ENCODE measurements around the gene VDAC1.
"Not testable (repeated sequence)": the region's sequence is repeated elsewhere in the genome, so short reads cannot be mapped to it uniquely, and the experiment has no call there.

Gene VDAC1

DNA sequence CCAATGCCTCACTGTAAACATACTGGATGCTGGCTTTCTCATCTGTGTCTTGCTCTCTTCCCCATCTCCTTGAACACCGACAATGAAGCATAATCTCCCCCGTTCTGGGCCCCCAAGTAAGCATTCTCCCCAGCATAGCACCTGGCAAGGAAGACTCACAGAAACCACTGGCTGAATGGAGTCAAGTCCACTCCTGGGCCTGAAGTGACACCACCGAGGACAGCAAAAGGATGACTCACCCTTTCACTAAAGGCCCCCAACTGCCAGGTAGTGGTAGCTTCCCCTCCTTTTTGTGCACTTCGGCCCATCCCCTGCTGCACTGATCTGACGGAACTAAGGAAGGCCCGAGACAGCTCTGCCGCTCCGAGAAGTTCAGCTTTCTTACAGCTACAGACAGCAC, 9.4 kb downstream of the VDAC1 start:
- DNase-seq (ENCODE audit: low read depth in 2 of 2), result no peak

DNA sequence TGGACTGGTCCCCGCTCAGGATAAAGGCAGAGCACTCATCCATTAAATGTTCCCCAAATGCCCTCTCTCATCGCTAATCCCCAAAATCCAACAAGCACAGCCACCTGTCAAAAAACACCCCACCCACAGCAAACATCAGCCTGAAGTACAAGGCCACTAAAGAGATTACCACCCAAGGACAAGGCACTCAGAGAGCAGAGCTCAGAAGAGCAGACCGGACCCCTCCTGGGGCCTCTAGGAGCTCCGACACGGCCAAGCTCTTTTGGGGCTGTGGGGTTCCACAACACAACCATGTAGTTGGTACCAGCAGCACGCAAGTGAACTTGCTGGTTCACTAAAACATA, 9.8 kb downstream of the VDAC1 start:
- no peak for DNase-seq (ENCODE audit: low read depth in 2 of 2)

DNA sequence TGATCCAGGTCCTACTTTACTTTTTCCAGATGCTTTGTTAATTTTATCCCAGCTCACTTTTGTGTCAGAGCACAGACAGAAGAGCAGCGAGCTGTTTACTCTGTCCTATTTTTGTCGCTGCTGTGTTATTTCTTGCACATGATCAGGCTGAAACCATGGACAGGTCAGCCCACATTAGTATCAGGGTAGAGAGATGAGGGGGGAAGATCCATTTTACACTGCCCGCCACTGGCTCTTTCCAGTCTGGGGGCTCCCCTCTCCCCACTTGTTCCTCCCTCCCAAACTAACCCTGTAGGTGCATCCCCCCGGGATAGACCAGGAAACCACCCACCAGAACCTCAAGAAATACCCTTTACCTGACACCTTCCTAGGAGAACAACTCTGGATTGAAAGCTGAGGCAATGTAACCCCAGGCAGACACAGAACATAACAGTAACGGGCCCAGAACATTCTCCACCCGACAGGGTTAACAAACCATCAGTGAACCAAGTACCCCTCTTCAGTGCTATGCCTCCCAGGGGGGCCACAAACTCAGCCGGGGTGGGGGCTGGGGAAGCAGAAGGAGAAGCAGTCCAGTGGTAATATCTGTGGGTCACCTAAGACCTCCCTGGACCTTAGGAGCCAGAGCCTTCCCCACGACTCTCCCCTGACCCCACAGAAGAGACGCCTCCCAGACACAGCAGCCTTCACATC, 10.3 kb downstream of the VDAC1 start:
- DNase-seq (ENCODE audit: low read depth in 2 of 2), result no peak

GRCh38 chr5:133993185-133993936, 11.4 kb downstream of the VDAC1 start:
- no peak for DNase-seq (ENCODE audit: low read depth in 2 of 2)

- DNase-seq (ENCODE audit: low read depth in 2 of 2), result no peak
Measured at GRCh38 chr5:133992429-133993155, 12.2 kb downstream of the VDAC1 start.

- no peak for DNase-seq (ENCODE audit: low read depth in 2 of 2)
Measured at GRCh38 chr5:133991171-133991910, 13.4 kb downstream of the VDAC1 start.

DNA sequence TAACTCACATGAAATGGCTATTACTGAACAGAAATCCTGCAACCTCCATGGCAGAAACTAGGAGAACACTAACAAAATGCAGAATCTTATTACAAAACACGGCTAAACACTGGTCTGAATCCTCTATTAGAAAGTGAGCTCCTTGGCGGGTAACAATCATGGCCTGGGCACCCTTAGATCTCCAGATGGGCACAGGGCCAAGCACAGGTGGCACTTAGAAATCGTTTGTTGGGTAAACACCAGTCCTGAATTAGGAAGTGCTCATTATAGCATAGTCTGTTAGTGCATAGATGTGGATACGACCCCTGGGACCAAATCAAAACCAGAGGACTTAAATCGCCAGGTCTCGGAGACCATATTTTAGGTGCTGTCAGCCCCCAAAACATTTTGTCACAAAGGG, 14.4 kb downstream of the VDAC1 start:
- DNase-seq (ENCODE audit: low read depth in 2 of 2), result no peak

- no peak for DNase-seq (ENCODE audit: low read depth in 2 of 2)
Measured at GRCh38 chr5:133985540-133986180, 19.1 kb downstream of the VDAC1 start.

DNA sequence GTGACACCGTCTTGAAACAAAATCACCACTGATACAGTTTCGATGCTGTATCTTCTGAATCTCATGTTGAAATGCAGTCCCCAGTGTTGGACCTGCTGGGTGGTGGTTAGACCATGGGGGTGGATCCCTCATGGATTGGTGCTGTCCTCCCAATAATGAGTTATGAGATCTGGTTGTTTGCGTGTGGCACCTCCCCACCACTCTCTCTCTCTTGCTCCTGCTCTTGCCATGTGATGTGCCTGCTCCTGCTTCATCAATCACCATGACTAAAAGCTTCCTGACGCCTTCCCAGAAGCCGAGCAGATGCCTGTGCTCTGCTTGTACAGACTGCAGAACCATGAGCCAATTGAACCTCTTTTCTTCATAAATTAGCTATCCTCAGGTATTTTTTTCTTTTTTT, 21.1 kb downstream of the VDAC1 start:
- DNase-seq (ENCODE audit: low read depth in 2 of 2), result no peak

GRCh38 chr5:133981714-133982113, 23.1 kb downstream of the VDAC1 start:
- no peak for DNase-seq (ENCODE audit: low read depth in 2 of 2)

DNA sequence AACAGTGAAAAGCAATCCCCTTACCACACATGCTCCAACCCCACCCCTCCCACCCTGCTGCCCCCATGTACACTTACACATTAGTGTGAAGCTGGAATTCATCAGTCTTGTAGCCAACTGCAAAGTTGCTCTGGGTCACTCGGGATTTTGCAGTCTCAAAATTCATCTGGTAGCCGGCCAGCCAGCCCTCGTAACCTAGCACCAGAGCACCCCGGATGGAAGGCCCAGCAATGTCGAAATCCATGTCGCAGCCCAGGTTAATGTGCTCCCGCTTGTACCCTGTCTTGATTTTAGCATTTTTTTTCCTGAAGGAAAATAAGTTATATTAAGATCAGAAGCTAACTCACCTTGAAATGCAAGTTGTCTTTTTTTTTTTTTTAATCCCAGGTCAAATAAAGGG, 24.1 kb downstream of the VDAC1 start:
- DNase-seq (ENCODE audit: low read depth in 2 of 2), result no peak

- no peak for DNase-seq (ENCODE audit: low read depth in 2 of 2)
Measured at GRCh38 chr5:133978943-133979342, 25.8 kb downstream of the VDAC1 start.

DNA sequence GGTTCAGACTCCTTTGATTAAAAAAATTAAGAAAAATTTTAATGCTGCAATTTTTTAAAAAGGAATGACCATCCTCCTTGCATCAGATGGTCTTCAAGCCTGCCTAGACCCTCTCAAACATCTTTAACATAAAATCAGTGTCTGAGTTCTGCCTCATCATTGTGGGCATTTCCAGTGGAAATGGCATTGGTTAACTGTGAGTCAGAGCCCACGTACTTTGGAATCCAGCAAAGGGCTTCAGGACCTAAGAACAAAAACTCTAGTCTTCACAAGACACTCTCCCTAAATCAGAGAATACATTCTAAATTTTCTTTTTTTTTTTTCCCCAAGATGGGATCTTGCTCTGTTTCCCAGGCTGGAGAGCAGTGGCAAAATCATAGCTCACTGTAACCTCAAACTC, 26.9 kb downstream of the VDAC1 start:
- no peak for DNase-seq (ENCODE audit: low read depth in 2 of 2)

- DNase-seq (ENCODE audit: low read depth in 2 of 2), result no peak
Measured at GRCh38 chr5:133977161-133977787, 27.5 kb downstream of the VDAC1 start.

DNA sequence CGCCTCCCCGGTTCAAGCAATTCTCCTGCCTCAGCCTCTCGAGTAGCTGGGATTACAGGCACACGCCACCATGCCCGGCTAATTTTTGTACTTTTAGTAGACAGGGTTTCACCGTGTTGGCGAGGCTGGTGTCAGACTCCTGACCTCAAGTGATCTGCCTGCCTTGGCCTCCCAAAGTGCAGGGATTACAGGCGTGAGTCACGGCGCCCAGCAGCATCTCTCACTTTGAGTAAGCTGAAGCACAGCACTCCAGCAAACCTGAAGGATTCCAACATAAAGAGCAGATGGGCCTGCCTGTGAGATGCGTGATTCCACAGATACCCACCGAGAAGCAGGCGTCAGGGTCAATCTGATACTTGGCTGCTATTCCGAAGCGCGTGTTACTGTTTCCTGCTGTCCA, 29.2 kb downstream of the VDAC1 start:
- DNase-seq (ENCODE audit: low read depth in 2 of 2), result not testable (repeated sequence)

- DNase-seq (ENCODE audit: low read depth in 2 of 2), result no peak
Measured at GRCh38 chr5:133974142-133974541, 30.6 kb downstream of the VDAC1 start.

DNA sequence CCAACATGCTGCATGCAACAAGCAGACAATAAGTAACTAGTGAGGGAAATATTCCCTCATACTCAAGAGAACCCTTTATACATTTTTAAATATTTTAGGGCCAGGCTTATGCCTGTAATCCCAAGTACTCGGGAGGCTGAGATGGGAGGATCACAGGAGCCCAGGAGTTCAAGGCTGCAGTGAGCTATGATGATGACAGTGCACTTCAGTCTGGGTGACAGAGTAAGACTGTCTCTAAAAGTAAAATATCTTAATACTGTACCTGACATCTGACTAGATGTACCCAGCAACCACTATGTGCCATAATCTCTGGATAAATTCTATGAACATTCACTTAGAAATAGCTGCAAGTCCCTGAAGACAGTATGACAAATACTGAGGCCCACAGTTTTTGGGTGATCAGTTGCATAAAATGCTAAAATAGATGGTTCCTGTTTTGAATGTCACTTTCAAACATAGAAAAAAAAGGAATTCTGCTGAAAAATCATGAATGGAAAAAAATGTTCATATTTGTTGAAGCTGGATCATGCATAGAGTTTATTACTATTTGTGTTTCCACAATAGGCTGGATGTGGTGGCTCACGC, 34.4 kb downstream of the VDAC1 start:
- DNase-seq (ENCODE audit: low read depth in 2 of 2), result no peak

- no peak for DNase-seq (ENCODE audit: low read depth in 2 of 2)
Measured at GRCh38 chr5:133969654-133970324, 35.0 kb downstream of the VDAC1 start.

- peak; percentile 76 to 89 for DNase-seq (ENCODE audit: low read depth in 2 of 2)
Measured at GRCh38 chr5:133968204-133968980, 36.4 kb downstream of the VDAC1 start, which contains the start of gene C5orf15. Gene C5orf15 (minus strand): TSS chr5:133968625. CDS start chr5:133968584, 41 bp downstream.
